Neuronal stem cell (in vitro differentiated cells): ENCODE results near the gene MRPL58.

Experiments used
- DNase-seq: peaks from one replicate; pipeline ENCODE4 v3.0.0-alpha.2; 2013; ENCODE audit warnings: low spot score
- H2AFZ ChIP-seq: one replicate; pipeline ENCODE4 v1.6.1; 2013; ENCODE audit warnings: mild to moderate bottlenecking, low read length, inconsistent platforms
- H2AK5ac ChIP-seq: 2 replicates; pipeline ENCODE4 v1.6.1; 2013; ENCODE audit warnings: low read depth, mild to moderate bottlenecking, inconsistent platforms, low read length, moderate library complexity, mixed read lengths
- H2BK120ac ChIP-seq: 2 replicates; pipeline ENCODE4 v1.6.1; 2013; ENCODE audit warnings: low read depth, mild to moderate bottlenecking, inconsistent platforms, low read length, moderate library complexity, mixed read lengths
- H2BK12ac ChIP-seq: one replicate; pipeline ENCODE4 v1.6.1; 2013; ENCODE audit warnings: low read length, inconsistent platforms
- H2BK15ac ChIP-seq: 2 replicates; pipeline ENCODE4 v1.6.1; 2013; ENCODE audit warnings: mild to moderate bottlenecking, low read length, inconsistent platforms, mixed read lengths
- H2BK5ac ChIP-seq: one replicate; pipeline ENCODE4 v1.6.1; 2013; ENCODE audit warnings: inconsistent platforms, mild to moderate bottlenecking, low read length, moderate library complexity
- H3K14ac ChIP-seq: one replicate; pipeline ENCODE4 v1.6.1; 2013; ENCODE audit warnings: low read length, inconsistent platforms
- H3K18ac ChIP-seq: 2 replicates; pipeline ENCODE4 v1.6.1; 2013; ENCODE audit warnings: low read length, inconsistent platforms
- H3K23ac ChIP-seq: 2 replicates; pipeline ENCODE4 v1.6.1; 2013; ENCODE audit warnings: low read depth, mild to moderate bottlenecking, mixed read lengths, low read length, inconsistent platforms; ENCODE audit not compliant: poor library complexity
- H3K27ac ChIP-seq: replicated peaks from 3 replicates; pipeline ENCODE4 v1.5.1; 2013; ENCODE audit warnings: low read length, inconsistent platforms
- H3K27me3 ChIP-seq, 3 experiments: 2 replicates each; pipeline ENCODE4 v1.6.1; 2013; ENCODE audit warnings: low read length in 3 of 3, mild to moderate bottlenecking in 2 of 3, inconsistent platforms in 1 of 3, low read depth in 1 of 3, mixed read lengths in 1 of 3, moderate library complexity in 1 of 3; ENCODE audit not compliant: control insufficient read depth in 3 of 3, insufficient read depth in 3 of 3
- H3K36me3 ChIP-seq, 2 donors: replicated peaks in 1 of 2; 2 replicates each; pipeline ENCODE4 v1.6.1; 2013; ENCODE audit warnings: low read length in 2 of 2; ENCODE audit not compliant: control insufficient read depth in 2 of 2, insufficient read depth in 2 of 2
- H3K4ac ChIP-seq: 2 replicates; pipeline ENCODE4 v1.6.1; 2013; ENCODE audit warnings: inconsistent platforms, mild to moderate bottlenecking, low read length, moderate library complexity
- H3K4me1 ChIP-seq, 2 donors: 1 replicate in 1 of 2; 2 replicates in 1 of 2; pipeline ENCODE4 v1.6.1; 2013; ENCODE audit warnings: low read length in 2 of 2, low read depth in 1 of 2; ENCODE audit not compliant: control insufficient read depth in 2 of 2, insufficient read depth in 1 of 2
- H3K4me2 ChIP-seq: one replicate; pipeline ENCODE4 v1.6.1; 2013; ENCODE audit warnings: mild to moderate bottlenecking, low read length, inconsistent platforms; ENCODE audit not compliant: insufficient read depth, poor library complexity, severe bottlenecking
- H3K4me3 ChIP-seq, 2 donors: 2 replicates each; pipeline ENCODE4 v1.5.1; 2013; ENCODE audit warnings: low read length in 2 of 2, mild to moderate bottlenecking in 2 of 2, inconsistent platforms in 1 of 2, moderate library complexity in 1 of 2
- H3K79me1 ChIP-seq: one replicate; pipeline ENCODE4 v1.6.1; 2013; ENCODE audit warnings: low read depth, mild to moderate bottlenecking, inconsistent platforms, low read length, moderate library complexity
- H3K9ac ChIP-seq: one replicate; pipeline ENCODE4 v1.6.1; 2013; ENCODE audit warnings: mild to moderate bottlenecking, low read depth, low read length, inconsistent platforms; ENCODE audit not compliant: poor library complexity
- H3K9me3 ChIP-seq, 2 donors: replicated peaks in 1 of 2; 2 replicates each; pipeline versions ENCODE3 to v1.6.1; 2013; ENCODE audit warnings: low read length in 2 of 2, mild to moderate bottlenecking in 2 of 2, inconsistent platforms in 1 of 2, low read depth in 1 of 2, mixed read lengths in 1 of 2, moderate library complexity in 1 of 2; ENCODE audit not compliant: control insufficient read depth in 2 of 2, insufficient read depth in 1 of 2
- H4K8ac ChIP-seq: one replicate; pipeline ENCODE4 v1.6.1; 2013; ENCODE audit warnings: low read depth, mild to moderate bottlenecking, inconsistent platforms, low read length, moderate library complexity
- H4K91ac ChIP-seq: one replicate; pipeline ENCODE4 v1.6.1; 2013; ENCODE audit warnings: low read length, low read depth, mild to moderate bottlenecking, inconsistent platforms; ENCODE audit not compliant: poor library complexity
- WGBS, 2 donors: extraction: QIAGEN DNeasy Blood & Tissue Kit; methylation state at CpG; one replicate each; pipeline ENCODE4 v1.1.7; 2013; ENCODE audit warnings: missing lambda C conversion rate in 2 of 2, mixed read lengths in 1 of 2; ENCODE audit not compliant: insufficient read length in 2 of 2, insufficient replicate concordance in 1 of 2; ENCODE audit errors: extremely low coverage in 2 of 2; 5-methylcytosine and 5-hydroxymethylcytosine counted together

Gene MRPL58

DNA sequence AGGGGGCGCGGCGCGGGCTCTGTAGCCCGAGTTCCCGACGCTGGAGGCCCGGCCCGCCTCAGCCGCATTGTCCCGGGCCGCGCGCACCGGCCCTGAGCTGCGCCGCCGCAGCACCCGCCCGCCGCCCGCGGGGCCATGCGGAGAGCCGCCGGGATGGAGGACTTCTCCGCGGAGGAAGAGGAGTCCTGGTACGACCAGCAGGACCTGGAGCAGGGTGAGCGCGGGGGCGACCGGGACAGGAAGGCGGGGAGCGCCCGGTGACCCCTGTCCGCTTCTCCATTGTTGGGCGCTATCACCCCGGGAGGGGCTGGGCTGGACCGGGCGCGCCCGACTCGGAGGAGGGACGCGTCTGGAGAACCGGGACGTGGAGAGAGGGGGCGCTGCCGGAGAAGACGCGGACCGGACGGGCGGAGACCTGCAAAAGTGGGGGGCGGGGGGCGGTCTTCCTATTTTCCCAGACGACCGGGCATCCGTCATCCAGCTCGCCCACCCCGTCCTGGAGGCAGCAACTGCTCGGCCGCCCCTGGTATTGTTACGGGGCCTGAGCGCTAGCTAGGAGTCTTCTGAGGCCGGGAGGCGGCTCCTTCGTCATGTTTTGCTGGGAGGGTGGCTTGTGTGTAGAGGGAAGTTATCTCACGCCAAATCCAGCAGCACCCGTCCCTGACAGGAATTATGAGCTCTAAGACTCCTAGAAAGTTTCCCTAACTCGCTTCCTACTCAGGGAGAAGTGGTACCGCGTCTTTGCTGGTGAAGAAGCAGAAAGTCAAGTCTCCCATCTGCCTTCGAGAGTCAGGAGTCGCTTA lies 24.4 kb upstream of the MRPL58 start:
- peaks cover 14% of the 10 kb centered on the region for H3K79me1 ChIP-seq
- peak overlapping the region; percentile 87 for H3K4me2 ChIP-seq
- no peak overlapping the region for H4K8ac ChIP-seq
- H4K91ac ChIP-seq: no peak overlapping the region
- no peak overlapping the region for H3K4ac ChIP-seq
- peak overlapping the region; percentile 88 for H3K9ac ChIP-seq
- H3K27ac ChIP-seq: peak overlapping the region; percentile 84
- peaks cover 7 to 8% of the 10 kb centered on the region in 2 donors for H3K4me1 ChIP-seq
- WGBS, 2 donors: no CpG with 5 or more reads among the region's 76 CpGs
- H3K4me3 ChIP-seq: peak overlapping the region; percentile 81 to 99
- peaks cover 2 to 26% of the 10 kb centered on the region in 2 donors for H3K36me3 ChIP-seq
- peak overlapping the region; percentile 95 for H3K18ac ChIP-seq
- H3K9me3 ChIP-seq: no peaks in the 10 kb centered on the region
- H3K14ac ChIP-seq: no peak overlapping the region
- peak overlapping the region; percentile 18 for H3K23ac ChIP-seq
- H2BK15ac ChIP-seq: no peak overlapping the region
- no peak overlapping the region for H2BK12ac ChIP-seq
- H3K27me3 ChIP-seq: no peaks in the 10 kb centered on the region
- H2AFZ ChIP-seq: peak overlapping the region; percentile 98
- H2AK5ac ChIP-seq: peak overlapping the region; percentile 40
- H2BK120ac ChIP-seq: no peak overlapping the region
- peak; percentile 73 for DNase-seq
- H2BK5ac ChIP-seq: peak overlapping the region; percentile 88

DNA sequence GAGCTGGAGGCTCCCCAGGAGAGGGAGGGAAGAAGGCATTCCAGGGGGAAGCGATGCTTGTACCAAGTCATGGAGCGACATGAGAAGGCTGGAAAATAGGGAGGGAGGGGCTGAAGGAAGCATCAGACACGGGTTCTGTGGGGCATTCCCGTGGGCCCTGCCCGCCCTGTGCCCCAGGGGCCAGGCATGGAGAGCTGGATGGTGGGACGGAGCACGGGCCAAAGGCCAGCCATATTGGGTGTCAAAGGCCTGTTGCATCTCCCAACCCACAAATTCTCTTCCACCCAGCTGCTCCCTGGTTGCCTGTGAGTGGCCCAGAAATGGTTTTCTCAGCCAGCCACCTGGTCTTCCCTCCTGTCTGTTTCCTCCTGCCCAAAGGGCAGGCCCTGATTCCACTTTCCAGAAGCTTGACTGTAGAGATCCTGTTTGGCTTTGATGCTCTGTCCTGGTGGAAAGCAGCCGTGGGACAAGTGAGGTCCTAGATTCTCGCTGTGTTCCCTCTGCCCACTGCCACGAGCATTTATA lies 21.8 kb upstream of the MRPL58 start:
- H3K4me2 ChIP-seq: no peak overlapping the region
- H3K27me3 ChIP-seq: no peaks in the 10 kb centered on the region
- H4K91ac ChIP-seq: no peak overlapping the region
- H2BK12ac ChIP-seq: no peak overlapping the region
- H2BK120ac ChIP-seq: no peak overlapping the region
- no peak overlapping the region for H2BK5ac ChIP-seq
- H2AK5ac ChIP-seq: no peak overlapping the region
- peaks cover 7 to 9% of the 10 kb centered on the region in 2 donors for H3K4me1 ChIP-seq
- no peak overlapping the region for H2AFZ ChIP-seq
- no peak overlapping the region for H4K8ac ChIP-seq
- no peaks in the 10 kb centered on the region for H3K9me3 ChIP-seq
- no peak for DNase-seq
- no peak overlapping the region for H3K4me3 ChIP-seq
- no peak overlapping the region for H3K27ac ChIP-seq
- H3K36me3 ChIP-seq: peaks cover 2 to 38% of the 10 kb centered on the region in 2 donors
- H3K9ac ChIP-seq: no peak overlapping the region
- peaks cover 14% of the 10 kb centered on the region for H3K79me1 ChIP-seq
- no peak overlapping the region for H3K18ac ChIP-seq
- no peak overlapping the region for H3K4ac ChIP-seq
- no peak overlapping the region for H3K14ac ChIP-seq
- H2BK15ac ChIP-seq: no peak overlapping the region
- no CpG with 5 or more reads among the region's 10 CpGs for WGBS, 2 donors
- H3K23ac ChIP-seq: no peak overlapping the region

DNA sequence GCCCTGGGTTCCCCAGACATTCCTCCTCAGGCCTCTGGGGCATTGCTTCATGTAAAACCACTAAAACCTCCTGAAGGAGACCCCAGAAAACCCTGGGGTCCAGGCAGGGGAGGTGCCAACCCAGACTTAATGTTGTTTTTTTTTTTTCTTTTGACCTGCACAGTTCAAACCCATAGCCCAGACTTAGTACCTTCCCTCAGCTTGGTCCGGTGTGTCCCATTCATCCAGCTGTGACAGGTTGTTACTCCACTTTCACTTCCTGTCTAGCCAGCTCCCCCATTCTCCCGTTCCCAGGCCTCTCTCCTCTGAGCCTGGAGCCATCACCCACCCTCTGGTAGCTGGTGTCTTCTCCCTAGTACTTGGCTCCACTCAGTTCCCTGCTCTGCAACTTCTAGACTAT lies 20.2 kb upstream of the MRPL58 start:
- no peak overlapping the region for H2BK120ac ChIP-seq
- no peak overlapping the region for H3K27ac ChIP-seq
- H4K91ac ChIP-seq: no peak overlapping the region
- no peak overlapping the region for H4K8ac ChIP-seq
- no peak overlapping the region for H2BK12ac ChIP-seq
- peaks cover 14% of the 10 kb centered on the region for H3K79me1 ChIP-seq
- H3K4me1 ChIP-seq: peaks cover 7 to 9% of the 10 kb centered on the region in 2 donors
- WGBS, 2 donors: no CpG with 5 or more reads among the region's 2 CpGs
- H3K4me2 ChIP-seq: no peak overlapping the region
- H3K36me3 ChIP-seq: peaks cover 2 to 38% of the 10 kb centered on the region in 2 donors
- H3K4ac ChIP-seq: no peak overlapping the region
- H2AK5ac ChIP-seq: no peak overlapping the region
- H2BK5ac ChIP-seq: no peak overlapping the region
- no peak overlapping the region for H2BK15ac ChIP-seq
- H3K4me3 ChIP-seq: no peak overlapping the region
- no peak overlapping the region for H3K18ac ChIP-seq
- H3K14ac ChIP-seq: no peak overlapping the region
- H3K9me3 ChIP-seq: no peaks in the 10 kb centered on the region
- H2AFZ ChIP-seq: no peak overlapping the region
- H3K27me3 ChIP-seq: no peaks in the 10 kb centered on the region
- no peak overlapping the region for H3K23ac ChIP-seq
- DNase-seq: no peak
- H3K9ac ChIP-seq: no peak overlapping the region

DNA sequence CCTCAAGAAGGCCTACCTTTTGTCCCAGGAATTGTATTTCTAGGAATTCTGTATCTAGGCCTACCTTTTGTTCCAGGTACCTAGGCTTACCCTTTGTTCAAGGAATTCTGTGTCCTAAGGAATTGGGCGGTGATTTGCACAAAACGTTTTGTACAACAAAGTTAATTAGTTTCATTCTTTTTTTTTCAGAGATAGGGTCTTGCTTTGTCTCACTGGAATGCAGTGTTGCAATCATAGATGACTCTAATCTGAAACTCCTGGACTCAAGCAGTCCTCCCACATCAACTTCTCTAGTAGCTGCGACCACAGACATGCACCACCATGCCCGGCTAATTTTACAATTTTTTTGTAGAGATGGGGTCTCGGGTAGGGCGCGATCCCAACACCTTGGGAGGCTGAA lies 18.0 kb upstream of the MRPL58 start:
- H3K9ac ChIP-seq: no peak overlapping the region
- no peak overlapping the region for H3K14ac ChIP-seq
- H3K79me1 ChIP-seq: peaks cover 10% of the 10 kb centered on the region
- no peaks in the 10 kb centered on the region for H3K27me3 ChIP-seq
- H3K27ac ChIP-seq: peak overlapping the region; percentile 10
- no peaks in the 10 kb centered on the region for H3K9me3 ChIP-seq
- H3K36me3 ChIP-seq: peaks cover 5 to 45% of the 10 kb centered on the region in 2 donors
- DNase-seq: no peak
- H2BK5ac ChIP-seq: no peak overlapping the region
- no peak overlapping the region for H2AK5ac ChIP-seq
- peaks cover 0 to 2% of the 10 kb centered on the region in 2 donors for H3K4me1 ChIP-seq
- no peak overlapping the region for H3K4me3 ChIP-seq
- no peak overlapping the region for H3K23ac ChIP-seq
- H3K4ac ChIP-seq: no peak overlapping the region
- no peak overlapping the region for H2BK15ac ChIP-seq
- no peak overlapping the region for H4K8ac ChIP-seq
- H4K91ac ChIP-seq: no peak overlapping the region
- no peak overlapping the region for H2BK12ac ChIP-seq
- no peak overlapping the region for H3K4me2 ChIP-seq
- no peak overlapping the region for H2BK120ac ChIP-seq
- no CpG with 5 or more reads among the region's 7 CpGs for WGBS, 2 donors
- no peak overlapping the region for H2AFZ ChIP-seq
- H3K18ac ChIP-seq: no peak overlapping the region
